ENCODE results near the gene GRXCR2. TPM values are rescaled to one million over a fixed set of nuclear protein-coding genes. Genes with fewer than 3 reads are reported as not detected.

Gene GRXCR2
- total and polyA plus RNA-seq, 2 of the 4 experiments (the other 2 are of a cell fraction) = not detected

DNA sequence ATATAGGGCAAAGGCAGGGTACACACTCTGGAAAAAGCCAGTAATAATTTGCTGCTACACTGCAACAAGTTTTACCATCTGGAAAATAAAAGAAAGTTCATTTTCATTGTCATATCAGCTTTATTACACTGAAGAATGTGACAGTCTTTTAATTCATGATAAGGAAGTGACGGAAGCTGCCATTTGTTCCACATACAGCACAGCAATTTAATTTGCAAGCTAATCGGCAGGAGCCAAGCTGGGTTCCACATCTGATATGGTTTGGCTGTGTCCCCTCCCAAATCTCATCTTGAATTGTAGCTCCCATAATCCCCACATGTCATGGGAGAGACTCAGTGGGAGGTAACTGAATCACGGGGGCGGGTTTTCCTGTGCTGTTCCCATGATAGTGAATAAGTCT lies 54.2 kb downstream of the GRXCR2 start:
- intact Hi-C loops (cut with micrococcal nuclease) (no loop called here), in situ Hi-C loops (cut with MboI; ENCODE audit: low sequenced_read_pairs) (no loop called here), dilution Hi-C loops (cut with HindIII; ENCODE audit: low sequenced_read_pairs, unreplicated experiment) (no loop called here)
- H4K5ac ChIP-seq (ENCODE audit: low read depth, low read length) = no peak overlapping the region
- H3K36me3 ChIP-seq (ENCODE audit: control insufficient read depth, insufficient read depth, low read length) = peaks cover 2% of the 10 kb centered on the region; the same call in 1 of the 2 replicates
- H4K91ac ChIP-seq (ENCODE audit: insufficient read depth, low read depth, low read length) = no peak overlapping the region
- H3K9me1 ChIP-seq (ENCODE audit: insufficient read depth, low read length) = no peaks in the 10 kb centered on the region; the same call in 1 of the 2 replicates
- no peak overlapping the region for H3K23ac ChIP-seq (ENCODE audit: low read depth, low read length)
- H2BK120ac ChIP-seq (ENCODE audit: low read depth, low read length) = no peak overlapping the region
- H2AFZ ChIP-seq (replicated peaks; ENCODE audit: low read length, poor library complexity) = no peak overlapping the region
- no CpG with 5 or more reads among the region's 4 CpGs for WGBS, 2 experiments (ENCODE audit: extremely low coverage in 2 of 2, insufficient read length in 1 of 2)
- no peaks in the 10 kb centered on the region for H3K4me1 ChIP-seq (ENCODE audit: control insufficient read depth, insufficient read depth, low read length)
- H3K79me1 ChIP-seq (ENCODE audit: low read depth in 1 of 2, low read length in 2 of 2) = no peaks in the 10 kb centered on the region; a peak in 1 of 4 replicates
- no peaks in the 10 kb centered on the region for H3K27me3 ChIP-seq (ENCODE audit: control insufficient read depth, insufficient read depth, low read length)
- TF ChIP-seq SMC3 (IDR thresholded peaks at IDR 0.05; ENCODE audit: low read depth, low read length) = no peak
- TF ChIP-seq BHLHE40 (IDR thresholded peaks at IDR 0.05; ENCODE audit: low read depth, low read length) = no peak
- TF ChIP-seq RCOR1 (IDR thresholded peaks at IDR 0.05; ENCODE audit: insufficient replicate concordance, low read length) = no peak
- TF ChIP-seq FOS (IDR thresholded peaks at IDR 0.05; ENCODE audit: low read depth, low read length) = no peak
- ChIA-PET POLR2A (ENCODE audit: unreplicated experiment) (no interaction called here), CTCF (no interaction called here)
- no peak overlapping the region for H4K8ac ChIP-seq (ENCODE audit: low read depth in 2 of 2, low read length in 2 of 2)
- H2BK20ac ChIP-seq (ENCODE audit: low read depth, low read length) = no peak overlapping the region
- no peak for DNase-seq
- H3K14ac ChIP-seq (replicated peaks; ENCODE audit: low read depth, low read length) = no peak overlapping the region
- H2AK9ac ChIP-seq (replicated peaks; ENCODE audit: low read depth, low read length, poor library complexity) = no peak overlapping the region
- no peak overlapping the region for H2AK5ac ChIP-seq (ENCODE audit: low read depth, low read length)
- H3K9ac ChIP-seq (ENCODE audit: low read depth, low read length) = no peak overlapping the region
- H3K4me3 ChIP-seq (ENCODE audit: insufficient read depth, low read depth, low read length) = no peak overlapping the region
- no peak overlapping the region for H2BK5ac ChIP-seq (ENCODE audit: low read depth, low read length, poor library complexity, severe bottlenecking)
- no TSS peak for BruUV-seq (replicated peaks)
- no peaks in the 10 kb centered on the region for H4K20me1 ChIP-seq (ENCODE audit: insufficient read depth, low read length)
- no peak overlapping the region for H3K18ac ChIP-seq (ENCODE audit: low read depth, low read length)
- H3K56ac ChIP-seq (ENCODE audit: extremely low read depth, insufficient read depth, low read length) = no peak overlapping the region
- H2BK15ac ChIP-seq (ENCODE audit: low read depth, low read length) = no peak overlapping the region
- no peaks in the 10 kb centered on the region for H3K9me3 ChIP-seq (ENCODE audit: control insufficient read depth, insufficient read depth, low read length)
- no peak overlapping the region for H3K4ac ChIP-seq (ENCODE audit: low read depth, low read length)
- H3K4me2 ChIP-seq (ENCODE audit: low read depth, low read length) = no peak overlapping the region
- no peak overlapping the region for H3K27ac ChIP-seq (ENCODE audit: insufficient read depth, low read length)
- no peak for ATAC-seq (ENCODE audit: low read depth)
